Measurements from ENCODE around the gene NCOA7.

Gene NCOA7

GRCh38 chr6:125759184-125759902 is 31.4 kb upstream of the NCOA7 start:
- TF ChIP-seq, protein P1, sequence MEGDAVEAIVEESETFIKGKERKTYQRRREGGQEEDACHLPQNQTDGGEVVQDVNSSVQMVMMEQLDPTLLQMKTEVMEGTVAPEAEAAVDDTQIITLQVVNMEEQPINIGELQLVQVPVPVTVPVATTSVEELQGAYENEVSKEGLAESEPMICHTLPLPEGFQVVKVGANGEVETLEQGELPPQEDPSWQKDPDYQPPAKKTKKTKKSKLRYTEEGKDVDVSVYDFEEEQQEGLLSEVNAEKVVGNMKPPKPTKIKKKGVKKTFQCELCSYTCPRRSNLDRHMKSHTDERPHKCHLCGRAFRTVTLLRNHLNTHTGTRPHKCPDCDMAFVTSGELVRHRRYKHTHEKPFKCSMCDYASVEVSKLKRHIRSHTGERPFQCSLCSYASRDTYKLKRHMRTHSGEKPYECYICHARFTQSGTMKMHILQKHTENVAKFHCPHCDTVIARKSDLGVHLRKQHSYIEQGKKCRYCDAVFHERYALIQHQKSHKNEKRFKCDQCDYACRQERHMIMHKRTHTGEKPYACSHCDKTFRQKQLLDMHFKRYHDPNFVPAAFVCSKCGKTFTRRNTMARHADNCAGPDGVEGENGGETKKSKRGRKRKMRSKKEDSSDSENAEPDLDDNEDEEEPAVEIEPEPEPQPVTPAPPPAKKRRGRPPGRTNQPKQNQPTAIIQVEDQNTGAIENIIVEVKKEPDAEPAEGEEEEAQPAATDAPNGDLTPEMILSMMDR (IDR thresholded peaks at IDR 0.05; ENCODE audit: low read depth, low read length) = peak; percentile 15; the same call in 1 of the 2 replicates
- no peak overlapping the region for H3K4me3 ChIP-seq (ENCODE audit: low read depth, low read length)

DNA sequence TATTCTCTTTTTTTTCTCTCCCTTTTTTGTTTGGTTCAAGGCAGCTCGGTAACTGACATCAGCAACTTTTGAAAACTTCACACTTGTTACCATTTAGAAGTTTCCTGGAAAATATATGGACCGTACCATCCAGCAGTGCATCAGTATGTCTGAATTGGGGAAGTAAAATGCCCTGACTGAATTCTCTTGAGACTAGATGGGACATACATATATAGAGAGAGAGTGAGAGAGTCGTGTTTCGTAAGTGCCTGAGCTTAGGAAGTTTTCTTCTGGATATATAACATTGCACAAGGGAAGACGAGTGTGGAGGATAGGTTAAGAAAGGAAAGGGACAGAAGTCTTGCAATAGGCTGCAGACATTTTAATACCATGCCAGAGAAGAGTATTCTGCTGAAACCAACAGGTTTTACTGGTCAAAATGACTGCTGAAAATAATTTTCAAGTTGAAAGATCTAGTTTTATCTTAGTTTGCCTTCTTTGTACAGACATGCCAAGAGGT is 30.8 kb upstream of the NCOA7 start:
- H3K4me3 ChIP-seq (ENCODE audit: low read depth, low read length) = no peak overlapping the region
- TF ChIP-seq, protein P1 (IDR thresholded peaks at IDR 0.05; ENCODE audit: low read depth, low read length) = no peak

GRCh38 chr6:125764121-125764671 is 26.6 kb upstream of the NCOA7 start:
- H3K4me3 ChIP-seq (ENCODE audit: low read depth, low read length) = no peak overlapping the region
- TF ChIP-seq, protein P1 (IDR thresholded peaks at IDR 0.05; ENCODE audit: low read depth, low read length) = no peak

GRCh38 chr6:125765944-125766343 is 24.8 kb upstream of the NCOA7 start:
- TF ChIP-seq, protein P1 (IDR thresholded peaks at IDR 0.05; ENCODE audit: low read depth, low read length) = no peak
- no peak overlapping the region for H3K4me3 ChIP-seq (ENCODE audit: low read depth, low read length)

- H3K4me3 ChIP-seq (ENCODE audit: low read depth, low read length) = no peak overlapping the region
- TF ChIP-seq, protein P1 (IDR thresholded peaks at IDR 0.05; ENCODE audit: low read depth, low read length) = no peak
Measured at GRCh38 chr6:125766641-125767040, 24.1 kb upstream of the NCOA7 start.

DNA sequence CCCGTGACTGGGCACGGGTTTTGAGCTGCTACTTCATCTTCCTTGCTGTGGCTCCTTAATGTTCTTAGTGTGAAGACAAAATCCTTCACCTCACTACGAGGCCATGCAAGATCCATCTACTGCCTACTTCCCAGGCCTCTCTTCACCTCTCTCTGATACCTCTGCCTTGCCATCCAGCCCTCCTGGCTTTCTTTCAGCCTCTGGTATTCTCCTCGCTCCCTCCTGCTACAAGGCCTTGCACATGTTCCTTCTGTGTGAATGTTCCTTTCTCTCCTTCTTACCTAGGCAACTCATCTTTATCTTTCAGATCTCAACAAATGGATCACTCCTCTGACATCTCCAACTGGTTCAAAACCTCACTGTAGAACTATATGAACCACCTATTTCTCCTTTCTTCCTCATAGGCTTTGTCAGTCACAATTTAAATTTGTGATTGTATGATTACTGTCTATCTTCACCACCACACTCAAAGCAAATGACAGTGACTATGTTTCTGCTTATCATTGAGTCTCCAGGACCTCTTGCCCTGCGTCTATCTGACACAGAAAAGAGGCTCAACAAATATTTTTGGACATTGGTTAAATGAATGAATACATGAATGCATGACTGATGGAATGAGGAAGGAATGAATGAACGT is 21.5 kb upstream of the NCOA7 start:
- TF ChIP-seq, protein P1 (IDR thresholded peaks at IDR 0.05; ENCODE audit: low read depth, low read length) = no peak
- H3K4me3 ChIP-seq (ENCODE audit: low read depth, low read length) = no peak overlapping the region

Measured in WI38 (cell line).